ENCODE measurements around the gene DSCAML1. TPM values are rescaled to one million over a fixed set of nuclear protein-coding genes. Genes with fewer than 3 reads are reported as not detected.

DSCAML1 gene
- total and polyA plus RNA-seq, 2 donors: 0.32 to 0.47 TPM

GRCh38 chr11:117725048-117725734 is 71.8 kb downstream of the DSCAML1 start:
- DNase-seq (ENCODE audit: low read depth in 6 of 9, low spot score in 9 of 9): no peak
- no peak overlapping the region for H3K27ac ChIP-seq (ENCODE audit: low read depth in 1 of 2, low read length in 1 of 2)
- no peaks in the 10 kb centered on the region for H3K4me1 ChIP-seq (ENCODE audit: control insufficient read depth in 2 of 2, insufficient read depth in 2 of 2, low read length in 2 of 2)
- WGBS: 89% methylated on average over 11 of the region's 12 CpGs
- H3K4me3 ChIP-seq (ENCODE audit: low read length in 2 of 2): no peak overlapping the region
- H3K9me3 ChIP-seq (ENCODE audit: control insufficient read depth in 2 of 2, insufficient read depth in 1 of 2, low read length in 1 of 2): no peaks in the 10 kb centered on the region
- no peaks in the 10 kb centered on the region for H3K27me3 ChIP-seq (ENCODE audit: control insufficient read depth in 2 of 2, insufficient read depth in 1 of 2, low read length in 1 of 2)
- H3K36me3 ChIP-seq (ENCODE audit: control insufficient read depth in 2 of 2, insufficient read depth in 2 of 2, low read length in 1 of 2): no peaks in the 10 kb centered on the region

- Histone ChIP-seq H3K27ac (ENCODE audit: low read depth in 1 of 2, low read length in 1 of 2) (no peak overlapping the region), H3K4me1 (ENCODE audit: control insufficient read depth in 2 of 2, insufficient read depth in 2 of 2, low read length in 2 of 2) (no peaks in the 10 kb centered on the region), H3K9me3 (ENCODE audit: control insufficient read depth in 2 of 2, insufficient read depth in 1 of 2, low read length in 1 of 2) (no peaks in the 10 kb centered on the region), H3K36me3 (ENCODE audit: control insufficient read depth in 2 of 2, insufficient read depth in 2 of 2, low read length in 1 of 2) (no peaks in the 10 kb centered on the region), H3K4me3 (ENCODE audit: low read length in 2 of 2) (no peak overlapping the region), H3K27me3 (ENCODE audit: control insufficient read depth in 2 of 2, insufficient read depth in 1 of 2, low read length in 1 of 2) (no peaks in the 10 kb centered on the region)
- no peak for DNase-seq (ENCODE audit: low read depth in 6 of 9, low spot score in 9 of 9)
These were observed 72.4 kb downstream of the DSCAML1 start for GRCh38 chr11:117724621-117725020.

GRCh38 chr11:117724104-117724503 is 72.9 kb downstream of the DSCAML1 start:
- Histone ChIP-seq H3K9me3 (ENCODE audit: control insufficient read depth in 2 of 2, insufficient read depth in 1 of 2, low read length in 1 of 2) (no peaks in the 10 kb centered on the region), H3K36me3 (ENCODE audit: control insufficient read depth in 2 of 2, insufficient read depth in 2 of 2, low read length in 1 of 2) (no peaks in the 10 kb centered on the region), H3K27ac (ENCODE audit: low read depth in 1 of 2, low read length in 1 of 2) (no peak overlapping the region), H3K4me3 (ENCODE audit: low read length in 2 of 2) (no peak overlapping the region), H3K27me3 (ENCODE audit: control insufficient read depth in 2 of 2, insufficient read depth in 1 of 2, low read length in 1 of 2) (no peaks in the 10 kb centered on the region), H3K4me1 (ENCODE audit: control insufficient read depth in 2 of 2, insufficient read depth in 2 of 2, low read length in 2 of 2) (no peaks in the 10 kb centered on the region)
- 96% methylated on average over 5 of the region's 5 CpGs for WGBS
- DNase-seq (ENCODE audit: low read depth in 6 of 9, low spot score in 9 of 9): no peak

- H3K36me3 ChIP-seq (ENCODE audit: control insufficient read depth in 2 of 2, insufficient read depth in 2 of 2, low read length in 1 of 2): no peaks in the 10 kb centered on the region
- no peaks in the 10 kb centered on the region for H3K4me1 ChIP-seq (ENCODE audit: control insufficient read depth in 2 of 2, insufficient read depth in 2 of 2, low read length in 2 of 2)
- H3K27ac ChIP-seq (ENCODE audit: low read depth in 1 of 2, low read length in 1 of 2): no peak overlapping the region
- H3K27me3 ChIP-seq (ENCODE audit: control insufficient read depth in 2 of 2, insufficient read depth in 1 of 2, low read length in 1 of 2): no peaks in the 10 kb centered on the region
- no peak for DNase-seq (ENCODE audit: low read depth in 6 of 9, low spot score in 9 of 9)
- no peak overlapping the region for H3K4me3 ChIP-seq (ENCODE audit: low read length in 2 of 2)
- no peaks in the 10 kb centered on the region for H3K9me3 ChIP-seq (ENCODE audit: control insufficient read depth in 2 of 2, insufficient read depth in 1 of 2, low read length in 1 of 2)
- 84% methylated on average over 12 of the region's 12 CpGs for WGBS
These were observed 73.6 kb downstream of the DSCAML1 start for GRCh38 chr11:117723277-117724024.

GRCh38 chr11:117722082-117722481 is 74.9 kb downstream of the DSCAML1 start:
- WGBS: 94% methylated on average over 2 of the region's 2 CpGs
- DNase-seq (ENCODE audit: low read depth in 6 of 9, low spot score in 9 of 9): no peak
- no peak overlapping the region for H3K27ac ChIP-seq (ENCODE audit: low read depth in 1 of 2, low read length in 1 of 2)
- no peaks in the 10 kb centered on the region for H3K9me3 ChIP-seq (ENCODE audit: control insufficient read depth in 2 of 2, insufficient read depth in 1 of 2, low read length in 1 of 2)
- no peak overlapping the region for H3K4me3 ChIP-seq (ENCODE audit: low read length in 2 of 2)
- no peaks in the 10 kb centered on the region for H3K36me3 ChIP-seq (ENCODE audit: control insufficient read depth in 2 of 2, insufficient read depth in 2 of 2, low read length in 1 of 2)
- H3K27me3 ChIP-seq (ENCODE audit: control insufficient read depth in 2 of 2, insufficient read depth in 1 of 2, low read length in 1 of 2): no peaks in the 10 kb centered on the region
- H3K4me1 ChIP-seq (ENCODE audit: control insufficient read depth in 2 of 2, insufficient read depth in 2 of 2, low read length in 2 of 2): no peaks in the 10 kb centered on the region

GRCh38 chr11:117720061-117720511 is 76.9 kb downstream of the DSCAML1 start:
- H3K4me3 ChIP-seq (ENCODE audit: low read length in 2 of 2): no peak overlapping the region
- no peaks in the 10 kb centered on the region for H3K4me1 ChIP-seq (ENCODE audit: control insufficient read depth in 2 of 2, insufficient read depth in 2 of 2, low read length in 2 of 2)
- no peak overlapping the region for H3K27ac ChIP-seq (ENCODE audit: low read depth in 1 of 2, low read length in 1 of 2)
- no peaks in the 10 kb centered on the region for H3K27me3 ChIP-seq (ENCODE audit: control insufficient read depth in 2 of 2, insufficient read depth in 1 of 2, low read length in 1 of 2)
- 94% methylated on average over 11 of the region's 11 CpGs for WGBS
- no peaks in the 10 kb centered on the region for H3K9me3 ChIP-seq (ENCODE audit: control insufficient read depth in 2 of 2, insufficient read depth in 1 of 2, low read length in 1 of 2)
- no peaks in the 10 kb centered on the region for H3K36me3 ChIP-seq (ENCODE audit: control insufficient read depth in 2 of 2, insufficient read depth in 2 of 2, low read length in 1 of 2)
- DNase-seq (ENCODE audit: low read depth in 6 of 9, low spot score in 9 of 9): no peak

GRCh38 chr11:117719480-117719879 is 77.5 kb downstream of the DSCAML1 start:
- 96% methylated on average over 4 of the region's 4 CpGs for WGBS
- no peaks in the 10 kb centered on the region for H3K36me3 ChIP-seq (ENCODE audit: control insufficient read depth in 2 of 2, insufficient read depth in 2 of 2, low read length in 1 of 2)
- H3K9me3 ChIP-seq (ENCODE audit: control insufficient read depth in 2 of 2, insufficient read depth in 1 of 2, low read length in 1 of 2): no peaks in the 10 kb centered on the region
- no peaks in the 10 kb centered on the region for H3K4me1 ChIP-seq (ENCODE audit: control insufficient read depth in 2 of 2, insufficient read depth in 2 of 2, low read length in 2 of 2)
- DNase-seq (ENCODE audit: low read depth in 6 of 9, low spot score in 9 of 9): no peak
- no peak overlapping the region for H3K4me3 ChIP-seq (ENCODE audit: low read length in 2 of 2)
- no peaks in the 10 kb centered on the region for H3K27me3 ChIP-seq (ENCODE audit: control insufficient read depth in 2 of 2, insufficient read depth in 1 of 2, low read length in 1 of 2)
- no peak overlapping the region for H3K27ac ChIP-seq (ENCODE audit: low read depth in 1 of 2, low read length in 1 of 2)

- Histone ChIP-seq H3K9me3 (ENCODE audit: control insufficient read depth in 2 of 2, insufficient read depth in 1 of 2, low read length in 1 of 2) (no peaks in the 10 kb centered on the region), H3K4me1 (ENCODE audit: control insufficient read depth in 2 of 2, insufficient read depth in 2 of 2, low read length in 2 of 2) (no peaks in the 10 kb centered on the region), H3K27ac (ENCODE audit: low read depth in 1 of 2, low read length in 1 of 2) (no peak overlapping the region), H3K27me3 (ENCODE audit: control insufficient read depth in 2 of 2, insufficient read depth in 1 of 2, low read length in 1 of 2) (no peaks in the 10 kb centered on the region), H3K36me3 (ENCODE audit: control insufficient read depth in 2 of 2, insufficient read depth in 2 of 2, low read length in 1 of 2) (no peaks in the 10 kb centered on the region), H3K4me3 (ENCODE audit: low read length in 2 of 2) (no peak overlapping the region)
- DNase-seq (ENCODE audit: low read depth in 6 of 9, low spot score in 9 of 9): no peak
- 91% methylated on average over 25 of the region's 25 CpGs for WGBS
These were observed 79.3 kb downstream of the DSCAML1 start for GRCh38 chr11:117717485-117718314.

Measured in thymus (tissue), 11 donors.